ENCODE measurements around the gene KCNJ4.
"Not testable (repeated sequence)": the region's sequence is repeated elsewhere in the genome, so short reads cannot be mapped to it uniquely, and the experiment has no call there.

KCNJ4 gene

GRCh38 chr22:38404419-38404818 is 50.6 kb downstream of the KCNJ4 start:
- DNase-seq, result no peak

GRCh38 chr22:38403812-38404211 is 51.2 kb downstream of the KCNJ4 start:
- no peak for DNase-seq

- no peak for DNase-seq
Observed at GRCh38 chr22:38402204-38402603, 52.8 kb downstream of the KCNJ4 start.

- no peak for DNase-seq
Observed at GRCh38 chr22:38401336-38402084, 53.5 kb downstream of the KCNJ4 start.

- DNase-seq, result not testable (repeated sequence)
Observed at GRCh38 chr22:38400256-38400655, 54.7 kb downstream of the KCNJ4 start.

- DNase-seq, result peak; percentile 88
Observed at GRCh38 chr22:38398609-38399461, 56.2 kb downstream of the KCNJ4 start.

- DNase-seq, result peak; percentile 63
Observed at GRCh38 chr22:38398181-38398608, 56.8 kb downstream of the KCNJ4 start.

- DNase-seq, result peak; percentile 62
Observed at GRCh38 chr22:38397189-38398085, 57.6 kb downstream of the KCNJ4 start.

- DNase-seq, result not testable (repeated sequence)
Observed at GRCh38 chr22:38396440-38397069, 58.4 kb downstream of the KCNJ4 start.

- not testable (repeated sequence) for DNase-seq
Observed at GRCh38 chr22:38395944-38396343, 59.1 kb downstream of the KCNJ4 start.

GRCh38 chr22:38394929-38395624 is 59.9 kb downstream of the KCNJ4 start:
- DNase-seq, result not testable (repeated sequence)

GRCh38 chr22:38389428-38389818 is 65.6 kb downstream of the KCNJ4 start:
- DNase-seq, result peak; percentile 37

- not testable (repeated sequence) for DNase-seq
Observed at GRCh38 chr22:38388506-38389427, 66.2 kb downstream of the KCNJ4 start.

GRCh38 chr22:38386918-38387317 is 68.1 kb downstream of the KCNJ4 start:
- DNase-seq, result not testable (repeated sequence)

GRCh38 chr22:38383417-38383816 is 71.6 kb downstream of the KCNJ4 start:
- DNase-seq, result no peak

GRCh38 chr22:38381371-38381770 is 73.6 kb downstream of the KCNJ4 start:
- DNase-seq, result not testable (repeated sequence)
